T-helper 1 cell treated with Interleukin-12 subunit alpha and Interleukin-12 subunit beta and Interleukin-4 antibody, amounts not matched to agents 30 μg/mL and 1 μg/mL, for 36 hours (primary cell): ENCODE measurements around the gene KIF7.
"Not testable (repeated sequence)": the region's sequence is repeated elsewhere in the genome, so short reads cannot be mapped to it uniquely, and the experiment has no call there.

Source experiments
- H3K27ac Mint-ChIP-seq: one replicate; pipeline ENCODE4 v1.8.0; 2021; ENCODE audit warnings: mild to moderate bottlenecking, mixed read lengths
- H3K27me3 Mint-ChIP-seq: one replicate; pipeline ENCODE4 v1.8.0; 2021; ENCODE audit warnings: low read depth, mixed read lengths
- H3K36me3 Mint-ChIP-seq: one replicate; pipeline ENCODE4 v1.8.0; 2021; ENCODE audit warnings: low read depth, mixed read lengths
- H3K4me1 Mint-ChIP-seq: one replicate; pipeline ENCODE4 v1.8.0; 2021; ENCODE audit warnings: low read depth, mixed read lengths
- H3K4me3 Mint-ChIP-seq: one replicate; pipeline ENCODE4 v1.8.0; 2021; ENCODE audit warnings: mild to moderate bottlenecking, moderate library complexity, mixed read lengths
- H3K9me3 Mint-ChIP-seq: one replicate; pipeline ENCODE4 v1.8.0; 2021; ENCODE audit warnings: mixed read lengths

The KIF7 gene

DNA sequence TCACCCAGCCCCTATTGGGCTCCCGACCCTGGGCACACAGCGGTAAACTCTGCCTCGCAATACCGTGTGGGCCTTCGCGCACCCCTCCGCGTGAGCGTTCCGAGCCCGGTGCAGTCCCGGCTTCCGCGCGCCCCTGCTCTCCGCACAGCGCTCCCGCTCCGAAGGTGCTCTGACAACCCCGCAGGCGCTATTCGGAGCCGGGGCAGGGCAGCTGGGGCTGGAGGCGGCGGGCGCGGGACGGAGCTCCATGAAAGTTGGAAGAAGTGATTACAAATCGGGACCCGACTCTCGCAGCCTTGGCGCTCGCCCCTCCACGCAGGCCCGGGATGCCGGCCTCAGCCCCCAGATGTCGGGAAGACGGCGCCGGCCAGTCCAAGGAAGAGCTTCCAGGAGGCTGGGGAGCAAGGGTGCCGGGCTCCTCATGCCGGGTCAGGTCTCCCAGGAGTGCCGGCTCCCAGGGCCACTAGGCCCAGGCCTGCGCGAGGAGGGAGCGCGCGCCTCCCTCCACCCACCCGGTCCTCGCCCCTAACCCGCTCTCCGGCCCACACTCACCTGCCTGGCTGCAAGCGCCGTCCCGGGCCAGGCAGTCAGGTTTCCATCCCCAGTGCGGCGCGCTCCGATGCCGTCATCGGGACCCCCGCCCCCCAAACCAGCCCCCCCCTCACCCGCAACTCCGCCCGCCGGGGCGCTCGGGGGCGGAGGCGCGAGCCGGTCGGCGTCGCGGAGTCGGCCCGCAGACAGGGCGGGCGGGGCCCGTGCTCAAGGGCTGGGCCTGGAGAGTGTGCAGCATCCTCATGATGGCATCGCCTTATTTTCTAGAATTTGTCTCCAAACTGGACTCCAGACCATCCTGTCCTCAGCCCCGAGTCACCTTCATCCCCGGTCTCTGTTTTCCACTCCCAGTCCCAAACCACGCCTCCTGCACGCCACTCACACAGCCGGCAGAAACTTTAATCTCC lies at the start of gene KIF7:
KIF7 (minus strand) TSS at position 621 of the 959 bp plus-strand sequence. CDS start 2,537 bp downstream, outside the sequence.
- Mint-ChIP-seq H3K36me3 (peaks cover 4% of the 10 kb centered on the region), H3K27me3 (peaks cover 43% of the 10 kb centered on the region), H3K27ac (no peak within 1 kb of the TSS), H3K4me1 (peaks cover 10% of the 10 kb centered on the region), H3K4me3 (peak within 1 kb of the TSS; percentile 78), H3K9me3 (no peaks in the 10 kb centered on the region)

DNA sequence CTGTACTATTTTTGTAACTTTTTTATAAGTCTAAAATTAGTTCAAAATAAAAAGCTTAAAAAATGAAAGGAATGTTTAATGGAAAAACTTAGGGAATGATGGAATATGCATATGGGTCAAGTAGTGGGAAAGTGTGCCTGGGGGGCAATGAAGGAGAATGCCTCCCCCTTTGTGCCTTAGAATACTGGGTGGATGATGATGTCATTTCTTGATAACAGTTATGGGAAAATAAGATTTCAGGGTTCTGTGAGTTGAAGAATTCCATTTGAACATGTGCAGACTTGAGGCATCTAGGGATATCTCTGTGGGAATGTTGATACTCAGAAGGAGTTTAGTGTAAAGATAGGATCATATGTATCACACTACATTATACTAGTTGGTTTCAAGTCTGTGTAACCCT lies 49.1 kb upstream of the KIF7 start:
- H3K4me3 Mint-ChIP-seq = no peak overlapping the region
- peaks cover 60% of the 10 kb centered on the region for H3K27me3 Mint-ChIP-seq
- H3K9me3 Mint-ChIP-seq = no peaks in the 10 kb centered on the region
- H3K27ac Mint-ChIP-seq = no peak overlapping the region
- H3K36me3 Mint-ChIP-seq = no peaks in the 10 kb centered on the region
- H3K4me1 Mint-ChIP-seq = no peaks in the 10 kb centered on the region

DNA sequence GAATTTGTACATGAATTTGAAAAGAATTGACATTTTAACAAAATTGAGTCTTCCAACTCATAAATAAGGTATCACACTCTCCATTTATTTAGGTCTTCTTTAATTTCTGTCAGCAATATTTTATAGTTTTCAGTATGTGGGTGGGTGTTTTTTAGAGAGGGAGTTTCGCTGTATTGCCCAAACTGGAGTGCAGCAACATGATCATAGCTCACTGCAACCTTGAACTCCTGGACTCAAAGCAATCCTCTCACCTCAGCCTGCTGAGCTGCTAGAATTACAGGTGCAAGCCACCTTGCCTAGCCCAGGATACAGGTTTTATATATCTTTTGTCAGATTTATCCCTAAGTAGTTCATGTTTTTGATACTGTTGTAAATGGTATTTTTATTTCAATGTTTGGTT lies 39.9 kb upstream of the KIF7 start:
- Mint-ChIP-seq H3K9me3 (peaks cover 4% of the 10 kb centered on the region), H3K27me3 (peaks cover 43% of the 10 kb centered on the region), H3K4me3 (no peak overlapping the region), H3K36me3 (peaks cover 3% of the 10 kb centered on the region), H3K4me1 (peaks cover 9% of the 10 kb centered on the region), H3K27ac (no peak overlapping the region)

GRCh38 chr15:89693696-89694095 lies 38.4 kb upstream of the KIF7 start:
- no peak overlapping the region for H3K4me3 Mint-ChIP-seq
- peaks cover 15% of the 10 kb centered on the region for H3K4me1 Mint-ChIP-seq
- peaks cover 3% of the 10 kb centered on the region for H3K36me3 Mint-ChIP-seq
- H3K27ac Mint-ChIP-seq = no peak overlapping the region
- peaks cover 31% of the 10 kb centered on the region for H3K27me3 Mint-ChIP-seq
- peaks cover 4% of the 10 kb centered on the region for H3K9me3 Mint-ChIP-seq

- H3K27me3 Mint-ChIP-seq = peaks cover 31% of the 10 kb centered on the region
- H3K4me3 Mint-ChIP-seq = no peak overlapping the region
- H3K27ac Mint-ChIP-seq = no peak overlapping the region
- peaks cover 15% of the 10 kb centered on the region for H3K4me1 Mint-ChIP-seq
- H3K36me3 Mint-ChIP-seq = peaks cover 3% of the 10 kb centered on the region
- H3K9me3 Mint-ChIP-seq = peaks cover 4% of the 10 kb centered on the region
Observed at GRCh38 chr15:89693091-89693490, 37.8 kb upstream of the KIF7 start.

DNA sequence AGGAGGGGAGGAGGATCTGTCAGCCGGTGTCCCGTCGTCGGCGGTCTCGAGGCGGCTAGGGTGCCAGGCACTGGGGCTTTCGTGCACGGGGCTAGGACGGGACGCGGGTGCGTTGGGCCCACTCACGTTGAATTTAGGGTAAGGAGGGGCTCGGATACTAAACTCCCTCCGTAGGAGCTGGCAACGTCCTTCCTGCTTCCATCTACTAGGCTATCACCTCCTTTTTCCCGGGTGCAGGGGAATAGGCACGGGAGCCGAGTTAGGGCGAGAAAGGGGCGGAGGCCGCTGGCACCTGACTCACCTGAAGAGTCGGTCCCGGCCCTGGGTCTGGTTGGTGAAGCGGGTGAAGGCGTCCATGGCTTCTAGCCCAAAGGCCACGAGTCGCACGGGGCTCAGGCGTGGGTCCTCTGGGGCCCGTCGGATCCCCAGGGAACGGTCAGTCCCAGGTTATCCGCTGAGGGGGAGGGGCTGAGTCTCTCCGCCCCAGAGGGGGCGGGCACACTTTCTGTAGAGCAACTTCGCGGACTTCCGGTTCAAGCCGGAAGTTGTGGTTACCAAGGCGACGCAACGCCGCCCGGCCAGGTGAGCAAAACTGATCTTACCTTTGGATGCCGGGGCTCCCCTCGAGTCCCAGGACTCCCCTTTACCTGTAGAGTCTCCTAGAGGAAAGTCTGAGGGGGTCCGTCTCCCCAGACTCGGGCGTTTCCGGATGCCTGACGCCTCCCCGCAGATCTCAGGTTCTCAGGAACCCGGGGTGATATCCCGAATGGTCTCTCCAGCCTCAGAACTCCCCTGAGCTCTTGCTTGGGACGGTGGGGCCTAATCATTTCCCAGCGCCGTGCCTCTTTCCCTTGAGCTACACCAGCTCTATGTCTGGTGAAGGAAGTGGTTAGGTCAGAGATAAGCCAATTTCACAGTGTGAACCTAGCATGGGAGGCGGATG lies 35.3 kb upstream of the KIF7 start, which contains the start of the genes PEX11A and WDR93:
PEX11A (minus strand) TSS at position 479 of the 943 bp plus-strand sequence; CDS start at position 357, 122 bp downstream.
WDR93 (plus strand) TSS at position 536 of the 943 bp plus-strand sequence. CDS start 10,936 bp downstream, outside the sequence.
- Mint-ChIP-seq H3K27ac (peak within 1 kb of the TSS; percentile 75), H3K27me3 (peaks cover 15% of the 10 kb centered on the region), H3K4me1 (peaks cover 15% of the 10 kb centered on the region), H3K36me3 (peaks cover 3% of the 10 kb centered on the region), H3K4me3 (peak within 1 kb of the TSS; percentile 84), H3K9me3 (peaks cover 4% of the 10 kb centered on the region)

- Mint-ChIP-seq H3K4me1 (peaks cover 15% of the 10 kb centered on the region), H3K4me3 (peak overlapping the region; percentile 84), H3K27me3 (peaks cover 13% of the 10 kb centered on the region)
- H3K27ac Mint-ChIP-seq, H3K36me3 Mint-ChIP-seq, H3K9me3 Mint-ChIP-seq: not testable (repeated sequence)
Observed at GRCh38 chr15:89689930-89690275, 34.6 kb upstream of the KIF7 start.

GRCh38 chr15:89686522-89686921 lies 31.3 kb upstream of the KIF7 start:
- Mint-ChIP-seq H3K4me3 (no peak overlapping the region), H3K9me3 (peaks cover 4% of the 10 kb centered on the region), H3K27ac (no peak overlapping the region), H3K27me3 (peaks cover 8% of the 10 kb centered on the region), H3K4me1 (peaks cover 15% of the 10 kb centered on the region), H3K36me3 (peaks cover 3% of the 10 kb centered on the region)

DNA sequence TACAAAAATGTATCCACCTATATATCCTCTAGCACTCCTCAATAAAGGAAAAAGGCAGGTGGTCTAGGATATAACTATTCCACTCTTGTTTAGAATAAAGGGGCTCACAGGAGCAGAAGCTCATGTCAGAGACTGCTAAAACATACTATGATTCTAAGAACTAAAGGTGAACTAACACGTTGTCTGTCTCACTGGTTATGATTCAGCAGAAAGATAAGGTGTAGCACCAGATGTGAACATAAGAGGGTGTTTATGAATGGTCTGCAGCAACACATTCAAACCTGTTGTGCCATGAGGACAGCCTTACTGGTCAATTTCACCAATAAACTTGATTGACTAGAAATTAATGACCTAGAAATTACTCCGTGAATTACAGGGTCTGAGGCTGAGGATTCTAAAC lies 30.7 kb upstream of the KIF7 start:
- H3K27me3 Mint-ChIP-seq = peaks cover 11% of the 10 kb centered on the region
- no peak overlapping the region for H3K4me3 Mint-ChIP-seq
- no peak overlapping the region for H3K27ac Mint-ChIP-seq
- peaks cover 2% of the 10 kb centered on the region for H3K36me3 Mint-ChIP-seq
- H3K9me3 Mint-ChIP-seq = peaks cover 2% of the 10 kb centered on the region
- peaks cover 13% of the 10 kb centered on the region for H3K4me1 Mint-ChIP-seq

DNA sequence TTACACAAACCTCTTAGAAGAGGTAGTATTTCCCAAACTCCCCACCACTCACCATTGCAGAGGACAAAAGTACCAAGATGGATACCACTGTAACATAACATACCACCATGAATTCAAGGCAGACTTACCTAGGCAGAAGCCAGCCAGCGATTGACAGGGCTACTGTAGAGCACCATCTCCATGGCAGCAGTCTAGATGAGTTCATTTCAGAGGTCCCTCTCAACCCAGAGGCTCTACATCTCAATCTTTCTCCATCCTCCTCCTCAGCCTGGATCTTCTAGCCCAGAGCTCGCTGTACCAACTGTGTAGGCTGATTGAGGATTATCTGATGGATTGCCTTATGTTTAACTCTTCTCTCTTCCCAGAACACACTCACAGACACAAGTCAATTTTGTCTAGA lies 25.9 kb upstream of the KIF7 start:
- Mint-ChIP-seq H3K4me1 (no peaks in the 10 kb centered on the region), H3K27me3 (peaks cover 24% of the 10 kb centered on the region), H3K36me3 (no peaks in the 10 kb centered on the region), H3K27ac (no peak overlapping the region), H3K4me3 (no peak overlapping the region), H3K9me3 (no peaks in the 10 kb centered on the region)

DNA sequence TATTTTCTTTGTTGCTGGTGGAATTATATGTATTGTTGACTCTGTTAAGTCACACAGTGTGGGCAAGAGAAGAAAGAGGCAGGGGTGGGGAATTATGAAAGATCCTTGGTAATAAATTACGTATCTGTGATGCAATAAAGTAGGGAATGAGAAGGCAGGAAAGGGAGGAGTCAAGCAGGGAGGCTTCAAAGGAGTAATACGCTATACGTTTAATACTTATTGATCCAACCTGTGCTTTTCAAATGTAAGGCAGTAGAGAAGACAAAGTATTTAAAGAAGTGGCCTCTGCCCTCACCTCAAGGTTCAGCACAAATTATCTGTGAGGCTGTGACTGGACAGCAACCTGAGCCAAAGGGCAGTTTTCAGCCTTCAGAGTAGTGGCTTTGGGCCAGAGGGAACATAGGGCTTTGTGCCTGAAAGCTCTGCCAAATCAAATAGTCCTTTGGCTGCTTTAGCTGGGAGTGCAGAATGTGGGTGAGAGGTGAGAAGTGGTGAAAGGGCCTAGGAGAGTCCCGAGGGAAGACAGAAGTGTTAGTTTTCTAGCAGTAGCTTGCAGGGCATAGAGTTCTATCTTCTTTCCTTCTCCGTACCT lies 25.1 kb upstream of the KIF7 start:
- Mint-ChIP-seq H3K27ac (no peak overlapping the region), H3K4me1 (no peaks in the 10 kb centered on the region), H3K36me3 (no peaks in the 10 kb centered on the region), H3K4me3 (no peak overlapping the region), H3K27me3 (peaks cover 24% of the 10 kb centered on the region), H3K9me3 (no peaks in the 10 kb centered on the region)

GRCh38 chr15:89679212-89679611 lies 23.9 kb upstream of the KIF7 start, which contains the start of gene PLIN1:
PLIN1 (minus strand) TSS chr15:89679367; CDS start chr15:89677489, 1,878 bp downstream.
- no peaks in the 10 kb centered on the region for H3K36me3 Mint-ChIP-seq
- peaks cover 24% of the 10 kb centered on the region for H3K27me3 Mint-ChIP-seq
- H3K4me3 Mint-ChIP-seq = no peak within 1 kb of the TSS
- no peak within 1 kb of the TSS for H3K27ac Mint-ChIP-seq
- H3K9me3 Mint-ChIP-seq = no peaks in the 10 kb centered on the region
- H3K4me1 Mint-ChIP-seq = no peaks in the 10 kb centered on the region

DNA sequence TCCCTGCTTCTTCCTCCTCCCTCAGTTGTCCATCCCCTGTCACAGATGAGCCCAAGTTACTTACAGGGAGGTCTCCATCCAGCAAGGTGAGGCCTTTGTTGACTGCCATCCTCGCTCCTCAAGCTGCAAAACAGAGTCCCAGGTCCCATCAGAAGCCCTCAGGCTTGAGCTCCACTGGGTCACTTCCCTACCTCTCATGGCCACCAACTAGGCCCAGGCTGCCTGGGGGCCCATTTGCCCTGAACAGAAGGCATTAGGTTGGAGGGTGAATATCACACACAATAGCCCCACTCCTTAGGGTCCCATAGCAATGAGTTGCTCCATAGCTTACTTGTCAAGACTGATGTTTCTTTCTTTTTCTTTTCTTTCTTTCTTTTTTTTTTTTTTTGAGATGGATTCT lies 22.1 kb upstream of the KIF7 start:
- Mint-ChIP-seq H3K36me3 (no peaks in the 10 kb centered on the region), H3K27ac (no peak overlapping the region), H3K9me3 (no peaks in the 10 kb centered on the region), H3K4me3 (no peak overlapping the region), H3K4me1 (no peaks in the 10 kb centered on the region), H3K27me3 (peaks cover 24% of the 10 kb centered on the region)

DNA sequence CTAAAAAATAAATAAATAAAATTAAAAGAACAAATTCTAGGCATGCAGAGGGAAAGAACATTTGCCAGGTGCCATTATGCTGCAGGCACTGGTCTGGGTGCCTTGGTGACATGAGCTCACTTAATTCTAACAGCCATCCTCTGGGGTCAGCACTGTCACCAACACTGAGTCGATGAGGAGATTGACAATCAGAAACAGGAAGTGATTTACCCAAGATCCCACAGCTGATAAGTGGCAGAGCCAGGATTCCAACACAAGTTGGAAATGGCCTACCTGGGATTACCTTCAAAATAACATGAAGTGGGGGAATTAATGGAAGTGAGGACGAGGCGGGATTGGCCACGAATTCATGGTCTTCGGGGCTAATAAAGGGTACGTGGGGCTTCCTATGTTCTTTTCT lies 20.3 kb upstream of the KIF7 start:
- Mint-ChIP-seq H3K4me3 (no peak overlapping the region), H3K9me3 (no peaks in the 10 kb centered on the region), H3K27me3 (peaks cover 15% of the 10 kb centered on the region), H3K27ac (no peak overlapping the region), H3K36me3 (no peaks in the 10 kb centered on the region), H3K4me1 (no peaks in the 10 kb centered on the region)
